Measurements from ENCODE around the gene TMEM100. TPM values are rescaled to one million over a fixed set of nuclear protein-coding genes. Genes with fewer than 3 reads are reported as not detected.
"Not testable (repeated sequence)": the region's sequence is repeated elsewhere in the genome, so short reads cannot be mapped to it uniquely, and the experiment has no call there.

The TMEM100 gene
- polyA plus RNA-seq, 6 donors from 2014 or later: not detected

GRCh38 chr17:55681342-55681700, 41.3 kb downstream of the TMEM100 start:
- H3K27ac Mint-ChIP-seq: peak overlapping the region in 1 of 6 donors; percentile 16
- H3K27me3 Mint-ChIP-seq: peaks cover 34 to 59% (median 42%) of the 10 kb centered on the region in 3 donors
- H3K4me1 Mint-ChIP-seq: no peaks in the 10 kb centered on the region
- H3K9me3 Mint-ChIP-seq: peaks cover 0 to under 1% (median 0%) of the 10 kb centered on the region in 7 donors
- DNase-seq (no peak), ATAC-seq (ENCODE audit: low read depth in 2 of 2) (no peak)
- H3K4me3 Mint-ChIP-seq: no peak overlapping the region
- no peaks in the 10 kb centered on the region for H3K36me3 Mint-ChIP-seq

DNA sequence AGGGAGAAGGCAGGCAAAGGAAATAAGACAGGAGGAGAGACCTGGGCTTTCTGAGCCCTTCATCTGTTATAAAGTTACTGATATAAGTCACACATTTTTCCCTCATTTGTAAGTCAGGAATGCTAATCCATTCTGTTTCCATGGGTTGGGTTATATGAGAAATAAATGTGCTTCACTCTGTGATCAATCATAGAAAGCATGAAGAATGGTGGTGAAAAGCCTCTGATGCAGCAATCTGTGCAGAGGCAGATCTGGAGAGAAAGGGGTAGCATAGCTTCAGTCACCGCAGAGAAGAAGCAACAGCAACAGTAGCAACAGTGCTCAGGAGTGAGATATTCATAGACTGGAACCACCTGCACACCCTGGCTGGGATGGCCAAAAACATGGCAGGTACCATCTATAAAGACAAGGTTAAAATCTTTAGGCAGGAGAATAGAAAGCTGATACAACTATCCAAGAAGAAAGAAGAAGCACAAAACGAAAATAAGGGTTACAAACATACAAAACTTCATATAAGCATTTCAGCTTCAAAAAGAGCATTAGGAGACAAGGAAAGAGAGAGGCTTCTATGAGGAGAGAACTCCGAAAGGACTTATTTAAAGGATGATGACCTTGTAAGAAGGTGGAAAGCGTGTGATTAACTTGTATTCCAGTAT, 41.9 kb downstream of the TMEM100 start:
- no peak overlapping the region for H3K27ac Mint-ChIP-seq
- ATAC-seq (ENCODE audit: low read depth in 2 of 2): no peak
- no peak for DNase-seq
- H3K4me3 Mint-ChIP-seq: no peak overlapping the region
- H3K27me3 Mint-ChIP-seq: peaks cover 34 to 59% (median 43%) of the 10 kb centered on the region in 3 donors
- H3K9me3 Mint-ChIP-seq: peaks cover 0 to 3% (median 0%) of the 10 kb centered on the region in 7 donors
- H3K36me3 Mint-ChIP-seq: no peaks in the 10 kb centered on the region
- H3K4me1 Mint-ChIP-seq: no peaks in the 10 kb centered on the region

- peaks cover 0 to 20% of the 10 kb centered on the region in 2 donors for H3K36me3 Mint-ChIP-seq
- no peaks in the 10 kb centered on the region for H3K4me1 Mint-ChIP-seq
- H3K27ac Mint-ChIP-seq: no peak overlapping the region
- peaks cover 3 to 15% (median 8%) of the 10 kb centered on the region in 7 donors for H3K9me3 Mint-ChIP-seq
- no peak overlapping the region for H3K4me3 Mint-ChIP-seq
- H3K27me3 Mint-ChIP-seq: peaks cover 27 to 46% (median 30%) of the 10 kb centered on the region in 3 donors
- DNase-seq (no peak), ATAC-seq (ENCODE audit: low read depth in 2 of 2) (no peak)
These were observed 45.2 kb downstream of the TMEM100 start for GRCh38 chr17:55677446-55677845.

DNA sequence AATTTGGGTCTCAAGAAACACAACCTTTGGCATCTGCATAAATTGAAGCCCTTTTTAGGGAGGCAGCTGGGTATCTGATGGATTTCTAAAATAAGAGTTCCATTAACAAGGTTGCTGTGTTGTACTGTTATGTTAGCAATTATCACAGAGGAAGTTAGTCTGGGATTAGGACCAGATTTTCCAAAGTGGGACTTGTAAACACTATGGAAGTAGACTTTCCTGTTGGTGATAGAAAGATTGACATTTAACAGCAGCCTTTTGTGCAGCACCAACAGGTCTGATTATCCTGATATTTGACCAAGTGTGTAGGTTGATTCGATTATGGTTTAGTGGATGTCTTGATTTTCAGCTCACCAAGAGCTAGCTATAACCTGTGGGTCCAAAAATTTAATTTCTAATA, 46.4 kb downstream of the TMEM100 start:
- H3K4me3 Mint-ChIP-seq: no peak overlapping the region
- no peaks in the 10 kb centered on the region for H3K4me1 Mint-ChIP-seq
- peaks cover 24 to 41% (median 26%) of the 10 kb centered on the region in 3 donors for H3K27me3 Mint-ChIP-seq
- H3K27ac Mint-ChIP-seq: no peak overlapping the region
- ATAC-seq (ENCODE audit: low read depth in 2 of 2): no peak
- H3K9me3 Mint-ChIP-seq: peaks cover 3 to 15% (median 8%) of the 10 kb centered on the region in 7 donors
- peaks cover 0 to 20% of the 10 kb centered on the region in 2 donors for H3K36me3 Mint-ChIP-seq
- no peak for DNase-seq

DNA sequence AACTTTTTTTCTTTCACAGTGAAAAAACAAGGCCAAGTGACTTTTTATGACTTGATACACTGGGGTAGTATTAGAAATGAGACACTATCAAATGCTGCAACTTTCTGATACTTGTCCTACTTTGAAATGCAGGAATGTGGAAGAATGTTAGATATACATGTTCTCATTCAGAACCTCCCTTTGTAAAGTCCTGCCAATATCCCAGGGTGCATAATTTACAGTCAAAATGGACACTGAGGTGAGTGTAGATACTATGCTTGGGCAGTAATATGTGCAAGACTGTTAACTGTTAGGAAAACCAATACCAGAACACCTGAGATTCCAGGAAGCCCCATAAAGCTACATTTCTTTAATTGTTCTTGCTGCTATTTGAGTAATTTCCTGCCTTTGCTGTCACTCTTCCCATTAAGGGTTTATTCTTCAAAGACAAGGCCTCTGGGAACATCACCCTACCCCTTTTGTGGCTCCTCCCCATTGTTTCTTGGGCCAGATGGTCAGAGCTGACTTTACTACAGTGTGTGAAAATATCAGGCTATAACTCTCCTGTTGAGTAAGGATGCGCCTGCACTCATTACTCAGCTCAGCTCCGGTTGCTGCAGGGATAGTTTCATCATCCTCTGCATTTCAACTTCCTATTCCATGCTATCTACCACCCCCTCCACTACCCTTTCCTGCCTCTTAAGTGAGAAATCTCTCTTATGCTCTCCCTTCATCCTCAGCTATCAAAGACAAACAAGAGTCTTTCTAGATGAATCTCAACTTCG, 48.7 kb downstream of the TMEM100 start:
- Mint-ChIP-seq H3K4me1 (no peaks in the 10 kb centered on the region), H3K36me3 (peaks cover 0 to 20% of the 10 kb centered on the region in 2 donors), H3K9me3 (peaks cover 3 to 15% (median 8%) of the 10 kb centered on the region in 7 donors), H3K4me3 (peak overlapping the region in 1 of 8 donors; percentile 30), H3K27me3 (peaks cover 20 to 35% (median 34%) of the 10 kb centered on the region in 3 donors), H3K27ac (no peak overlapping the region)
- DNase-seq (no peak), ATAC-seq (ENCODE audit: low read depth in 2 of 2) (no peak)

- DNase-seq (no peak), ATAC-seq (ENCODE audit: low read depth in 2 of 2) (no peak)
- H3K4me3 Mint-ChIP-seq: no peak overlapping the region
- H3K4me1 Mint-ChIP-seq: no peaks in the 10 kb centered on the region
- peaks cover 0 to 20% of the 10 kb centered on the region in 2 donors for H3K36me3 Mint-ChIP-seq
- H3K27me3 Mint-ChIP-seq: peaks cover 9 to 27% (median 26%) of the 10 kb centered on the region in 3 donors
- H3K27ac Mint-ChIP-seq: no peak overlapping the region
- H3K9me3 Mint-ChIP-seq: peaks cover 3 to 15% (median 8%) of the 10 kb centered on the region in 7 donors
These were observed 49.8 kb downstream of the TMEM100 start for GRCh38 chr17:55672585-55673501.

DNA sequence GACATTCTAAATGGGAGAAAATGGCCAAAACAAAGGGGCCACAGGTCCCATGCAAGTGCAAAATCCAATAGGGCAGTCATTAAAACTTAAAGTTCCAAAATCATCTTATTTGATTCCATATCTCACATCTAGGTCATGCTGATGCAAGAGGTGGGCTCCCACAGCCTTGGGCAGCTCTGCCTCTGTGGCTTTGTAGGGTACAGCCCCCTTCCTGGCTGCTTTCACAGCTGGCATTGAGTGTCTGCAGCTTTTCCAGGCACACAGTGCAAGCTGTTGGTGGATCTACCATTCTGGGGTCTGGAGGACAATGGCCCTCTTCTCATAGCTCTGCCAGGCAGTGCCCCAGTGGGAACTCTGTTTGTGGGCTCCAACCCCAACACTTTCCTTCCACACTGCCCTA, 50.7 kb downstream of the TMEM100 start:
- Mint-ChIP-seq H3K27me3 (peaks cover 8 to 27% (median 26%) of the 10 kb centered on the region in 3 donors), H3K9me3 (peaks cover 5 to 15% (median 10%) of the 10 kb centered on the region in 7 donors), H3K36me3 (peaks cover 0 to 20% of the 10 kb centered on the region in 2 donors)
- not testable (repeated sequence) for H3K4me3 Mint-ChIP-seq; DNase-seq; ATAC-seq (ENCODE audit: low read depth in 2 of 2); H3K4me1 Mint-ChIP-seq; H3K27ac Mint-ChIP-seq

Other genes starting within 250 kb of the TMEM100 start
- gene SMIM36, start 211.4 kb downstream of the TMEM100 start, polyA plus RNA-seq (ENCODE audit: low read depth in 6 of 6): not detected
- 10 to 100 TPM in 1 of 6 donors, 1 to 10 TPM in 5; 2.2 to 10.2 (median 5.1) TPM for gene PCTP, start 28.2 kb upstream of the TMEM100 start, polyA plus RNA-seq (ENCODE audit: low read depth in 6 of 6)